ENCODE data around the gene BCKDHA. TPM values are rescaled to one million over a fixed set of nuclear protein-coding genes. Genes with fewer than 3 reads are reported as not detected.

BCKDHA gene
- total and polyA plus RNA-seq, 9 of the 15 experiments (the other 6 are each of a cell fraction or from before 2014, with no cell fraction given) = 4.5 to 52.5 (median 14.1) TPM

GRCh38 chr19:41364524-41365391, 32.9 kb upstream of the BCKDHA start (continued):
- TF ChIP-seq REST (IDR thresholded peaks at IDR 0.05; ENCODE audit: borderline replicate concordance) (no peak), REST (CRISPR knock-in tag; IDR thresholded peaks at IDR 0.05; ENCODE audit: low read depth) (no peak), HDAC2 (IDR thresholded peaks at IDR 0.05) (peak; percentile 72; the same call in 1 of the 2 replicates), CHD1 (IDR thresholded peaks at IDR 0.05; ENCODE audit: low read length) (no peak), RUNX1 (IDR thresholded peaks at IDR 0.05; ENCODE audit: low read depth) (no peak), FOXP4 (CRISPR knock-in tag; IDR thresholded peaks at IDR 0.05; ENCODE audit: borderline replicate concordance) (no peak), ZBTB34 (CRISPR knock-in tag; IDR thresholded peaks at IDR 0.05) (no peak), PHF21A (IDR thresholded peaks at IDR 0.05; ENCODE audit: borderline replicate concordance, low read depth) (no peak), SMARCE1 (IDR thresholded peaks at IDR 0.05) (peak; percentile 36; the same call in 1 of the 2 replicates), ETS1 (conservative IDR thresholded peaks at IDR 0.05; ENCODE audit: control insufficient read depth, low read depth, low read length) (no peak), HMGN3 (IDR thresholded peaks at IDR 0.05; ENCODE audit: borderline replicate concordance, extremely low read depth, insufficient read length, low read depth, low read length) (no peak), LARP7 (IDR thresholded peaks at IDR 0.05) (no peak), BHLHE40 (IDR thresholded peaks at IDR 0.05; ENCODE audit: low read length) (no peak), CAMTA2 (CRISPR knock-in tag; conservative IDR thresholded peaks at IDR 0.05) (no peak), TAL1 (IDR thresholded peaks at IDR 0.05) (no peak)

Measured in K562 (cell line).